Stimulated activated CD8-positive, alpha-beta memory T cell treated with anti-CD3 and anti-CD28 coated beads, Interleukin-2, amount 100 ng/mL, for 48 hours (primary cell): ENCODE data around the gene NUP35.

ENCODE experiments used
- DNase-seq, 2 donors: peaks; one replicate each; pipeline ENCODE4 v3.0.0-alpha.2; 2020; ENCODE audit warnings: low read depth in 2 of 2

Gene NUP35, protein sequence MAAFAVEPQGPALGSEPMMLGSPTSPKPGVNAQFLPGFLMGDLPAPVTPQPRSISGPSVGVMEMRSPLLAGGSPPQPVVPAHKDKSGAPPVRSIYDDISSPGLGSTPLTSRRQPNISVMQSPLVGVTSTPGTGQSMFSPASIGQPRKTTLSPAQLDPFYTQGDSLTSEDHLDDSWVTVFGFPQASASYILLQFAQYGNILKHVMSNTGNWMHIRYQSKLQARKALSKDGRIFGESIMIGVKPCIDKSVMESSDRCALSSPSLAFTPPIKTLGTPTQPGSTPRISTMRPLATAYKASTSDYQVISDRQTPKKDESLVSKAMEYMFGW

GRCh38 chr2:183124222-183124956, at the start of gene NUP35:
NUP35 (plus strand) TSS chr2:183124443; CDS start chr2:183124458, 15 bp downstream.
- peak; percentile 58 to 78 for DNase-seq

GRCh38 chr2:183078163-183078463, 46.1 kb upstream of the NUP35 start:
- DNase-seq = no peak

DNA sequence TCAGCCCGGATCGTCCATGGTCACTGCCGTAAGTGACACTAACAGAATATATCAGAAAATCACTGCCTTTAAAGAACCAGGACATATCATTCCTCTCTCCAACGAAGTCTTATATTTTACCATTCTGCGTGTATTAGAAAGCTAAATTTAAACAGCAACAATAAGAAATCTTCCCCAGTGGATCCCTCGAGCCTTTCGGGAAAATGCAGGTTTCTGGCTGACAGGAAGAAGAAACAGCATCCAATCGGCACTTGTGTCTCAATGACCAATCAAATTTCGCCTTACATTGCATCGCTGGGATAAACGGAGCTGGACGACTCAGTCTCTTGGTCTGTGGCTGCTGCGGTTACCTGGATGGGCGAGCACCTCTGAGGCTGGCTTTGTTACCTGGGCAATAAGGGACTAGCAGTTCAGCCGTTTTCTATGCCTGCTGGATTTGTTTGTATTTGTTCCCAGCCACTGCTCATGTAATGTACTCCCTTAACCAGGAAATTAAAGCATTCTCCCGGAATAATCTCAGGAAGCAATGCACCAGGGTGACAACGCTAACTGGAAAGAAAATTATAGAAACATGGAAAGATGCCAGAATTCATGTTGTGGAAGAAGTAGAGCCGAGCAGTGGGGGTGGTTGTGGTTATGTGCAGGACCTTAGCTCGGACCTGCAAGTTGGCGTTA, 45.6 kb upstream of the NUP35 start, which contains the start of gene DUSP19:
Gene DUSP19, plus strand, starts transcription at position 284 of the 675 bp plus-strand sequence. Its CDS starts 187 bp downstream, at position 471.
- DNase-seq = peak; percentile 42 to 76

DNA sequence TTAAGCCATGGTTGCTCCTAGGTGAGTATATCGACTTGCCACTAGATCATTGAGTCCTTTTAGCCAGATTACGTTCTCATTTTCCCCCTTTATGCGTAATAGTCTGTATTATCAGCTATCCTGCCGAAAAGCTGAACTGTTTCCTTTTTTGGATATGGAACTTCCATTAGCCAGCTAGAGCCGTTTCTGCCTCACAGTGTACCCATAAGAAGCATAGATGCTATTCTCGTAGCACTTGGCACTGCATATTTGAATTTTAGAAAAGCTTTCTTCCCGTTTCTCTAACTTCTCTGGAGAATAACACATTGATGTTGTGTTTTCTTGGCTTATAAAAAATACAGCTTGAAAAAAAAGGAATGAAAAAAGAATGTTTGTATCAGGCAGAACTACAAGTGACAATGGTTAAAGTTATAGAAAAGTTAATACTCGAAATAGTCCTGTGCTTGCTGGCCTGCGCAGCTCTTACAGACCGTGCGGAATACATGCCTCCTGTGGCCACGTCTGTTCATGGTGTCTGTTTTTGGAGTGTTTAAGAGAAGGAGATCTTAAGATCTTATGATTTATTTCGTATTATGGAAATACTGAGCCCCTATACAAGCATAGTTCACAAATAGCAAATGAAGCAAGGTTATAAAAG, 45.0 kb upstream of the NUP35 start:
- DNase-seq = no peak

DNA sequence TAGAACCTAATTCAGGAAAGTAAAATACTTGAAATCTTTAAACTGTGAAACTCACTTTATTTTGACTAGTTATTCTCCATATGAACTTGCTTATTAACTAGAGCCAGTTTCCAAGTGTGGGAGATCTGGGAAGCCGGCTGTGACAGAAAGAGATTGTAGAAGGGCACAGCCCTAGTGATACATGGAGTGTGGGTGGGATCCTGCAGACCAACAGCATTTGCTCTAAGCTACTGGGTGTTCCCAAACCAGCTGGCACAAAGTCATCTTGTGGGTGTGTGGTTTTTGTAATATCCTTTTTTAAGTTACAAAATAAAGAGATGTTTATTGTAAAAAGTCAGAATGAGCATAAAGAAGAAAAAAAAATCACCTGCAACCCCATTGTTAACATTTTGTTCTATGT, 42.3 kb upstream of the NUP35 start:
- DNase-seq = no peak

DNA sequence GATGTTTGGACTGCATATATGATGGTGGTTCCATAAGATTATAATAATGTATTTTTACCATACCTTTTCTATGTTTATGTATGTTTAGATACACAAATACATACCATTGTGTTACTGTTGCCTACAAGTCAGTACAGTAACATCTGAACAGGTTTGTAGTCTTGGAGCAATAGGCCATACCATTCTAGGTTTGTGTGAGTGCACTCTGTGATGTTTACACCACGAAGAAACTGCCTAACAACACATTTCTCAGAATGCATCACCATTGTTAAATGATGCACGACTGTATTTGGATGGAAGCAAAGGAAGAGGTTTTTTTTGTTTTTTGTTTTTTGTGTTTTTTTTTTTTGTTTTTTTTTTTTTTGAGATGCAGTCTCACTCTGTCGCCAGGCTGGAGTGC, 36.2 kb upstream of the NUP35 start:
- DNase-seq = no peak

- DNase-seq = no peak
Observed at GRCh38 chr2:183089192-183089851, 34.9 kb upstream of the NUP35 start.

DNA sequence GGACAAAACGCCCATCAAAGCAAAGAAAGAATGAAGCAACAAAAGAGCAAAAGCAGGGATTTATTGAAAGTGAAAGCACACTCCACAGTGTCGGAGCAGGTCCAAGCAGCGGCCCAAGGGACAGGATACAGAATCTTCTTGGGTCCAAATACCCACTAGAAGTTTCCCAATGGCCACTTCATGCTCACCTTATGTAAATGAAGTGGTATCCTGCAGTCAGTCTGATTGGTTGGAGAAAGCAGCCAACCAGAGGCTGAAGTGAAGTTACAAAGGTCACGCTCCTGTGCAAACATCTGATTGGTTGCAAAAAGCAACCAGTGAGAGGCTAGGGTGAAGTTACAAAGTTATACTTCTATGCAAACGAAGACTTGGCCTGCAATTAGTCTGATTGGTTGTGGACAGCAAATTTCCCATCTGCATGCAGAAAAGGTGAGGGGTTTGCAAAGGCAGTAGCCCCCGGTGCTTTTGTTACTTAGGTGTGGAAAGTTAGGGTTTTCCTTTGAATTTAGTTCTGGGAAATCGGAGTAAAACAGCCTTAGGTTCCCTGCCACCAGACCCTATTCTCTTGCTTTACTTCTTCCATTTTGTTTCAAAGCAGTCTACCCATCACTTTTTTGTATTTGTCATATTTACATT, 32.8 kb upstream of the NUP35 start:
- no peak for DNase-seq

GRCh38 chr2:183091954-183092345, 32.3 kb upstream of the NUP35 start:
- DNase-seq = no peak

- no peak for DNase-seq
Observed at GRCh38 chr2:183093857-183094657, 30.2 kb upstream of the NUP35 start.

- no peak for DNase-seq
Observed at GRCh38 chr2:183105402-183106134, 18.7 kb upstream of the NUP35 start.

DNA sequence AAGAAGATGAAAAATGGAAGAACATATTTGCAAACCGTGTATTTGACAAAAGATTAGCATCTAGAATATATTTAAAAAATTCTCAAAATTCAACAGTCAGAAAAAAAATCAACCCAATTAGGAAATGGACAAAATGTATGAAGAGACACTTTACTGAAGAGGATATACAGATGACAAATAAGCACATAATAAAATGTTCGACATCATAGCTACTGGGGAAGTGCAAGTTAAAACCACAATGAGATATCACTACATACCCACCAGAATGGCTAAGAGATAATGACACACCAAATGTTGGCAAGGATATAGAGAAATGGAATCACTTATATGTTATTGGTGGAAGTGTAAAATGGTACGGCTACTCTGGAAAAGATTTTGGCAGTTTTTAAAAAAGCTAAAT, 11.7 kb upstream of the NUP35 start:
- no peak for DNase-seq

GRCh38 chr2:183113630-183114029, 10.6 kb upstream of the NUP35 start:
- DNase-seq = no peak

DNA sequence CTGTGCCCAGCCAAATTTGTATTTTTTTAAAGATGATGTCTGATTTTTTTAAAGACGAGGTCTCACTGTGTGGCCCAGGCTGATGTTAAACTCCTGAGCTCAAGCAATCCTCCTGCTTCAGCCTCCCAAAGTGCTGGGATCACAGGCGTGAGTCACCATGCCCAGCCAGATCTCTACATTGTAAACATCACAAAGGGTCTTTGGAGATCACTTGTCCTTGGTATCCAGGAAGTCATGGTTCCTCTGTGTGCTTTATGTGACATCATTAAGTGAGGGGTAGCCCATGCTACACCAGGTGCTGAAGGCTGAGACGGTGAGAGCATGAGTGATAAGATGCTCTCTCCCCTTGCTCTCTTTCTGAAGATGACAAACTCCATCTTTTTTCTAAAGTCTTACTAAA, 7.0 kb upstream of the NUP35 start:
- no peak for DNase-seq

DNA sequence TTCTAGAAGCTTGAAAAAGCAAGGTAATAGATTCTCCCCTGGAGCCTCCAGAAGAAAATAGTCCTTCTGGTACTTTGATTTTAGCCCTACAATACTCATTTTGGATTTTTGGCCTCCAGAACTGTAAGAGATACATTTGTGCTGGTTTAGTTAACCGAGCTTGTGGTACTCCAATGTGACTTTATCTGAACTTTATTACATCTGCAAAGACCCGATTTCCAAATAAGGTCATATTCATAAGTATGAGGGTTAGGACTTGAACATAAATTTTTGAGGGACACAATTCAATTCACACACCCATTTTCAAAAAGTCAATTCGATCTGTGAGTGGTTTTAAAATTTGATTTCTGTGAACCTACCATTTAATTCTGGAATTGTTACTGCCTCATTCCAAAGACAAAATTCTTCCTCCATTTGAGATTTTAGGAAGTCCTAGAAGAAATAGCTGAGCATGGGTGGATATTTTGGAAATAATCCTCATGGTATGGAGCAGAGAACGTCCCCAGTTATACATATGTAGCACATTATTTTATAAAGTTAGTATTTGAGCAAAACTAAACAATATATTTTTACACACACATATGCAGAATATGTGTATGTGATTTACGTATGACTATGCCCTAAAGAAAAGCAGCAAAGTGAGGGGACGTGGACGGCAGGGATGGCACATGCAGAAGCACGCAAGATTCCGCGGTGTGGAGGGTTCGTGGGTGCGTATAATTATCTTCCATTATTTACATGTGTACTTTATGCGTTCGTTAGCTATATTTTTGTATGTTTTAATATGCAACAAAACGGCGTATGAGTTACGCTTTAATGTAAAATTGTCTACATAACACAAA, 905 bp upstream of the NUP35 start:
- no peak for DNase-seq

DNA sequence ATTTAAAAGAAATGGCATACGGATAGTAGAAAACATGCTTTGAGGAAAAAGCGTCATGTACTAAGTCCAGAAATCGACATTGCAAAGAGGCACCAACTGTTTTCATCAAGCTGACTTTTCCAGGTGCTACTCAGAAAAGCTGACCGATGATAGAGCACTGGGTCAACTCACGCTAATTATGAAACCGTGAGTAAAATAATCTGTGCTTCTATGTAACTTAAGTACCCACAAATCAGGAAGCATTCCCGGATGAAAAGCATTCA, 353 bp upstream of the NUP35 start:
- DNase-seq = no peak

GRCh38 chr2:183124957-183125255, 663 bp downstream of the NUP35 start:
- no peak for DNase-seq

DNA sequence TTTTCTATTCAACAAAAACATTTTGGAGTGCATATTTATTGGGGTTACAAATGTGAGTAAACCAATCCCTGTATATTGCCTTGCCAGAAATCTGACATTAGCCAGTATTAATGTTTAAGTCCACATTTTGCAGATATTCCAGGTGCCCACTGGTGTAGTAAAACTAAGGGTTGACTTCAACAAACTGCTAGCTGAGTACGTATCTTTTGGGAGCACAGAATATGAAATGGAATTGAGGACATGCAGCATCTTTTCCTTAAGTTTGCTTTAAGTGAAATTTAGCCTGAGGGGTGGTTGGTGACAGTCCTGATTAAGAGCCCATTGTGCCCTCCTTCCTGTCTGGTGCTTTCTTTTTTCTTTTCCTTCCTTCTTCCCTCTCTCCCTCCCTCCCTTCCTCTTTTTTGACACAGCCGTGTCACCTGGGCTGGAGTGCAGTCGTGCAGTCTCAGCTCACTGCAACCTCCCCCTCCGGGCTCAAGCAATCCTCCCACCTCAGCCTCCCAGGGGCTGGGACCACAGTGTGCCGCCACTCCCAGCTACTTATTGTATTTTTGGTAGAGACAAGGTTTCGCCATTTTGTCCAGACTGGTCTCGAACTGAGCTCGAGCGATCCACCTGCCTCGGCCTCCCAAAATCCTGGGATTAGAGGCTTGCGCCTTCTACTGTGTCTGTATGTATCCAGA, 1.6 kb downstream of the NUP35 start:
- no peak for DNase-seq

GRCh38 chr2:183126635-183127034, 2.4 kb downstream of the NUP35 start:
- no peak for DNase-seq
